SK-N-SH (cell line): Measurements from ENCODE around the gene PPFIBP2. TPM values are rescaled to one million over a fixed set of nuclear protein-coding genes. Genes with fewer than 3 reads are reported as not detected.
A peak's percentile ranks its signal among the peaks of the same experiment; 100 is the strongest.

Experiments
- CTCF ChIA-PET: fragments of 300-600, 350-600 bp; formaldehyde crosslinking; extraction: SDS; loops from one replicate; lab custom pipeline; 2021; lab: Yijun Ruan, JAX
- POLR2A ChIA-PET: fragments of 350-600 bp; sonication (Branson Sonifier 250); formaldehyde crosslinking; extraction: SDS; loops from one replicate; lab custom pipeline; 2020; ENCODE audit warnings: antibody characterized with exemption, inconsistent platforms; lab: Yijun Ruan, JAX
- DNase-seq: peaks from one replicate; pipeline ENCODE4 v3.0.0; 2012
- H2AFZ ChIP-seq: fragments of 200-600 bp; sonication (generic); 2 replicates; pipeline ENCODE4 v1.8.1; 2016; ENCODE audit warnings: antibody characterized with exemption, mild to moderate bottlenecking, low read depth
- H3F3A ChIP-seq: fragments of 200-600 bp; sonication (generic); replicated peaks from 2 replicates; pipeline ENCODE3; 2016; ENCODE audit warnings: antibody characterized with exemption, mild to moderate bottlenecking; ENCODE audit not compliant: insufficient read depth
- H3K27ac ChIP-seq, 2 experiments: fragments of 200-500 bp in 1 of 2; fragments of 200-600 bp in 1 of 2; sonication (Bioruptor generic) in 1 of 2; sonication (generic), shearing (Covaris generic) in 1 of 2; 2 replicates each; pipeline versions ENCODE4 v1.5.1 to v1.6.1; 2014 to 2016; ENCODE audit warnings: low read depth in 2 of 2, inconsistent platforms in 1 of 2, low read length in 1 of 2, mild to moderate bottlenecking in 1 of 2, mixed read lengths in 1 of 2
- H3K27me3 ChIP-seq: fragments of 200-600 bp; sonication (generic), shearing (Covaris generic); 2 replicates; pipeline ENCODE4 v1.6.1; 2016; ENCODE audit warnings: mixed run types; ENCODE audit not compliant: insufficient read depth
- H3K36me3 ChIP-seq, 2 experiments: fragments of 200-500 bp in 1 of 2; fragments of 200-600 bp in 1 of 2; sonication (Bioruptor generic) in 1 of 2; sonication (generic) in 1 of 2; replicated peaks in 1 of 2; 2 replicates each; pipeline versions ENCODE3 to v1.5.1; 2014 to 2016; ENCODE audit warnings: low read length in 1 of 2, mild to moderate bottlenecking in 1 of 2; ENCODE audit not compliant: insufficient read depth in 2 of 2, control insufficient read depth in 1 of 2
- H3K4me1 ChIP-seq, 2 experiments: fragments of 200-500 bp in 1 of 2; fragments of 200-600 bp in 1 of 2; sonication (Bioruptor generic) in 1 of 2; sonication (generic), shearing (Covaris generic) in 1 of 2; 2 replicates each; pipeline versions ENCODE4 v1.5.1 to v1.6.1; 2014 to 2016; ENCODE audit warnings: low read depth in 1 of 2, low read length in 1 of 2, mixed run types in 1 of 2; ENCODE audit not compliant: insufficient read depth in 2 of 2, control insufficient read depth in 1 of 2
- H3K4me2 ChIP-seq: fragments of 200-600 bp; sonication (generic), shearing (Covaris generic); 2 replicates; pipeline ENCODE4 v1.6.1; 2017; ENCODE audit warnings: mixed run types
- H3K4me3 ChIP-seq, 2 experiments: fragments of 200-500 bp in 1 of 2; fragments of 200-600 bp in 1 of 2; sonication (Bioruptor generic) in 1 of 2; sonication (generic), shearing (Covaris generic) in 1 of 2; 2 replicates each; pipeline versions ENCODE4 v1.5.1 to v1.8.1; 2014 to 2016; ENCODE audit warnings: low read depth in 2 of 2, inconsistent platforms in 1 of 2, low read length in 1 of 2, mild to moderate bottlenecking in 1 of 2, mixed read lengths in 1 of 2, moderate library complexity in 1 of 2
- H3K79me2 ChIP-seq: fragments of 200-600 bp; sonication (generic); 2 replicates; pipeline ENCODE4 v1.8.1; 2017; ENCODE audit warnings: mild to moderate bottlenecking; ENCODE audit not compliant: insufficient read depth
- H3K9ac ChIP-seq: fragments of 200-600 bp; sonication (generic); 2 replicates; pipeline ENCODE4 v1.6.1; 2017; ENCODE audit warnings: mixed run types
- H3K9me2 ChIP-seq: fragments of 200-600 bp; sonication (generic); 2 replicates; pipeline ENCODE4 v1.6.1; 2017; ENCODE audit warnings: mixed run types
- H3K9me3 ChIP-seq: fragments of 200-600 bp; sonication (generic); 2 replicates; pipeline ENCODE4 v1.6.1; 2017; ENCODE audit warnings: mixed run types, mild to moderate bottlenecking, moderate library complexity
- H4K20me1 ChIP-seq: fragments of 200-600 bp; sonication (generic); 2 replicates; pipeline ENCODE4 v1.6.1; 2017; ENCODE audit warnings: mild to moderate bottlenecking, mixed run types; ENCODE audit not compliant: insufficient read depth
- EP300 ChIP-seq, 2 experiments: IDR thresholded peaks; 2 replicates each; pipeline versions ENCODE4 v1.4.0 to v1.6.1; 2012; ENCODE audit warnings: borderline replicate concordance in 1 of 2, low read depth in 1 of 2, low read length in 1 of 2
- EZH2phosphoT487 ChIP-seq: fragments of 200-600 bp; sonication (generic); IDR thresholded peaks from 2 replicates; pipeline ENCODE4 v1.6.1; 2017; ENCODE audit warnings: low read depth, mixed run types, mild to moderate bottlenecking, antibody characterized with exemption, moderate library complexity, borderline replicate concordance
- FOXJ3 ChIP-seq: sonication (generic); formaldehyde crosslinking; IDR thresholded peaks from 2 replicates; pipeline ENCODE4 v1.5.1; 2020; ENCODE audit warnings: mild to moderate bottlenecking, missing genetic modification reagents
- FOXM1 ChIP-seq: IDR thresholded peaks from 2 replicates; pipeline ENCODE4 v1.4.0; 2012; ENCODE audit warnings: low read depth, mild to moderate bottlenecking
- GATA2 ChIP-seq: sonication (generic); formaldehyde crosslinking; IDR thresholded peaks from 2 replicates; pipeline ENCODE4 v1.5.0; 2020; ENCODE audit warnings: mild to moderate bottlenecking, missing genetic modification reagents
- MEF2A ChIP-seq: IDR thresholded peaks from 2 replicates; pipeline ENCODE4 v1.4.0; 2012; ENCODE audit warnings: low read depth, borderline replicate concordance
- POLR2AphosphoS5 ChIP-seq: IDR thresholded peaks from 2 replicates; pipeline ENCODE4 v1.6.1; 2012; ENCODE audit warnings: low read depth, low read length
- RAD21 ChIP-seq: IDR thresholded peaks from 2 replicates; pipeline ENCODE4 v1.6.1; 2012; ENCODE audit warnings: mild to moderate bottlenecking, low read length
- SIN3A ChIP-seq: IDR thresholded peaks from 2 replicates; pipeline ENCODE4 v1.6.1; 2012; ENCODE audit warnings: low read depth, mild to moderate bottlenecking, low read length, moderate library complexity, borderline replicate concordance
- SMC3 ChIP-seq: IDR thresholded peaks from 2 replicates; pipeline ENCODE4 v1.6.1; 2012; ENCODE audit warnings: low read depth, low read length, improper control_type of control experiment
- TAF1 ChIP-seq: IDR thresholded peaks from 2 replicates; pipeline ENCODE4 v1.6.1; 2012; ENCODE audit warnings: low read depth, mild to moderate bottlenecking, low read length, moderate library complexity, borderline replicate concordance
- TEAD4 ChIP-seq: IDR thresholded peaks from 2 replicates; pipeline ENCODE4 v1.4.0; 2012; ENCODE audit warnings: mild to moderate bottlenecking, borderline replicate concordance; ENCODE audit not compliant: insufficient read depth
- WGBS: methylation state at CpG from one replicate; pipeline ENCODE4 v1.1.6; 2017; ENCODE audit warnings: low lambda C conversion rate; 5-methylcytosine and 5-hydroxymethylcytosine counted together
- polyA plus RNA-seq, 3 experiments: library from polyadenylated mRNA; depleted of rRNA; stranded (reverse); fragments of >200 nt; gene quantifications; 2 replicates each; pipeline ENCODE4 v1.2.3, GENCODE V29; 2012
- TF ChIP-seq, protein P1 (sequence below): IDR thresholded peaks from 2 replicates; pipeline ENCODE4; 2012
- TF ChIP-seq, protein P2 (sequence below): IDR thresholded peaks from 2 replicates; pipeline ENCODE4 v1.4.0; 2012; ENCODE audit warnings: low read depth, borderline replicate concordance
- TF ChIP-seq, protein P3 (sequence below): fragments of 150-350 bp; IDR thresholded peaks from 2 replicates; pipeline ENCODE4 v1.6.1; 2017; ENCODE audit warnings: antibody characterized with exemption, low read length, low read depth, borderline replicate concordance
- TF ChIP-seq, protein P4 (sequence below): fragments of 200-600 bp; sonication (generic); IDR thresholded peaks from 2 replicates; pipeline ENCODE4 v1.6.1; 2017; ENCODE audit warnings: antibody characterized with exemption, mild to moderate bottlenecking, moderate library complexity
- TF ChIP-seq, protein P5 (sequence below): IDR thresholded peaks from 2 replicates; pipeline ENCODE4 v1.6.1; 2012; ENCODE audit warnings: mild to moderate bottlenecking, low read depth, low read length, moderate library complexity
- TF ChIP-seq, protein P6 (sequence below): IDR thresholded peaks from 2 replicates; pipeline ENCODE4 v1.4.0; 2012; ENCODE audit warnings: low read depth, borderline replicate concordance

The PPFIBP2 gene
- polyA plus RNA-seq, 1 of the 3 experiments (the other 2 are of a cell fraction), result 0.67 TPM

DNA sequence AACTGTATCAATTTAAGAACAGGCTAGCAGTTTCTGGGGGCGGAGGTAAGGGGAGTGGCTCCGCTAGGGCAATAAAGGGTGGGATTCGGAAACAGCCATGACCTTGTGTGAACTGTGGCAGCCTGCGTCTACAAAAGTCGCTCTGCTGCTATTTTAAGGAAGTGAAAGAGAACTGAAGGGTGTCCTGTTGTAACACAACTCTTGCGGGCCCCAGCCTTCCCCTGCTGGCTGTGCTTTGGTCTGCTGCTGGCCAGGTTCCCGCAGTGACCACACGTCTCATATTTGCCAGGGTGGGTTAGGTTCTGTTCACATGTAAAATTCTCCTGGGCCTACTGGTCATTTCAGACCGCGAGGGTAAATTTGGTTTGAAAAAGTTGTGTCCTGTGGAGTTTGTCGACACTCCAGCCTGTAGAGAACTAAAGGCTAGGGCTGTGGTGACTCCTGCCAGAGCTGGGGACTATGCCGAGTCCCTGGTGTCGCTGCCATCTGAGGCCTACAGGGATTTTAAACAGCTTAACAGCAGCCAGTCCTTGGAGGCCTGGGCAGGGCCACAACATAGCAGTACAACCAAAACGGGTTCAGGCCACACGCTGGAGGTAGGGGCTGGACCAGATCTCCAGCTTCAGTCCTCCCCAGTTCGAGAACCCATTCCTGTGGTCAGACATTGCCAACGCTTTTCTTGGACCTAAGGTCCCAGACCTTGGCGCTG, 1.1 kb upstream of the PPFIBP2 start:
- H3K4me2 ChIP-seq, result peak overlapping the region; percentile 93
- H3K4me1 ChIP-seq, result peaks cover 0 to 18% of the 10 kb centered on the region in 2 experiments; a peak in 1 of 4 replicates
- ChIA-PET POLR2A (no interaction called here), CTCF (interaction anchor here (0.6 to 7.0 kb wide), 29 partner anchors 9 to 474 kb away, joined by 3 to 74 read pairs (median 5); partner anchors contain the start of gene EIF3F)
- peaks cover 9% of the 10 kb centered on the region for H3K27me3 ChIP-seq
- peak overlapping the region; percentile 98; the same call in 1 of the 2 replicates for H2AFZ ChIP-seq
- H3K79me2 ChIP-seq, result no peaks in the 10 kb centered on the region
- DNase-seq, result no peak
- no peaks in the 10 kb centered on the region for H3K9me2 ChIP-seq
- no peaks in the 10 kb centered on the region for H3K36me3 ChIP-seq
- TF ChIP-seq EZH2phosphoT487, result no peak
- TF ChIP-seq TEAD4, result no peak
- no peak for TF ChIP-seq EP300 (IDR thresholded peaks at IDR 0.05; ENCODE audit: borderline replicate concordance in 1 of 2, low read depth in 1 of 2, low read length in 1 of 2)
- TF ChIP-seq, protein P1, sequence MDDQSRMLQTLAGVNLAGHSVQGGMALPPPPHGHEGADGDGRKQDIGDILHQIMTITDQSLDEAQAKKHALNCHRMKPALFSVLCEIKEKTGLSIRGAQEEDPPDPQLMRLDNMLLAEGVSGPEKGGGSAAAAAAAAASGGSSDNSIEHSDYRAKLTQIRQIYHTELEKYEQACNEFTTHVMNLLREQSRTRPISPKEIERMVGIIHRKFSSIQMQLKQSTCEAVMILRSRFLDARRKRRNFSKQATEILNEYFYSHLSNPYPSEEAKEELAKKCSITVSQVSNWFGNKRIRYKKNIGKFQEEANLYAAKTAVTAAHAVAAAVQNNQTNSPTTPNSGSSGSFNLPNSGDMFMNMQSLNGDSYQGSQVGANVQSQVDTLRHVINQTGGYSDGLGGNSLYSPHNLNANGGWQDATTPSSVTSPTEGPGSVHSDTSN, result no peak
- TF ChIP-seq, protein P2, sequence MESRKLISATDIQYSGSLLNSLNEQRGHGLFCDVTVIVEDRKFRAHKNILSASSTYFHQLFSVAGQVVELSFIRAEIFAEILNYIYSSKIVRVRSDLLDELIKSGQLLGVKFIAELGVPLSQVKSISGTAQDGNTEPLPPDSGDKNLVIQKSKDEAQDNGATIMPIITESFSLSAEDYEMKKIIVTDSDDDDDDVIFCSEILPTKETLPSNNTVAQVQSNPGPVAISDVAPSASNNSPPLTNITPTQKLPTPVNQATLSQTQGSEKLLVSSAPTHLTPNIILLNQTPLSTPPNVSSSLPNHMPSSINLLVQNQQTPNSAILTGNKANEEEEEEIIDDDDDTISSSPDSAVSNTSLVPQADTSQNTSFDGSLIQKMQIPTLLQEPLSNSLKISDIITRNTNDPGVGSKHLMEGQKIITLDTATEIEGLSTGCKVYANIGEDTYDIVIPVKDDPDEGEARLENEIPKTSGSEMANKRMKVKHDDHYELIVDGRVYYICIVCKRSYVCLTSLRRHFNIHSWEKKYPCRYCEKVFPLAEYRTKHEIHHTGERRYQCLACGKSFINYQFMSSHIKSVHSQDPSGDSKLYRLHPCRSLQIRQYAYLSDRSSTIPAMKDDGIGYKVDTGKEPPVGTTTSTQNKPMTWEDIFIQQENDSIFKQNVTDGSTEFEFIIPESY, result no peak
- no peak for TF ChIP-seq GATA2 (CRISPR knock-in tag)
- no peak for TF ChIP-seq SMC3
- TF ChIP-seq, protein P3, sequence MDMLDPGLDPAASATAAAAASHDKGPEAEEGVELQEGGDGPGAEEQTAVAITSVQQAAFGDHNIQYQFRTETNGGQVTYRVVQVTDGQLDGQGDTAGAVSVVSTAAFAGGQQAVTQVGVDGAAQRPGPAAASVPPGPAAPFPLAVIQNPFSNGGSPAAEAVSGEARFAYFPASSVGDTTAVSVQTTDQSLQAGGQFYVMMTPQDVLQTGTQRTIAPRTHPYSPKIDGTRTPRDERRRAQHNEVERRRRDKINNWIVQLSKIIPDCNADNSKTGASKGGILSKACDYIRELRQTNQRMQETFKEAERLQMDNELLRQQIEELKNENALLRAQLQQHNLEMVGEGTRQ, result no peak
- TF ChIP-seq SIN3A, result no peak
- no peak for TF ChIP-seq RAD21
- TF ChIP-seq TAF1, result no peak
- TF ChIP-seq, protein P4, sequence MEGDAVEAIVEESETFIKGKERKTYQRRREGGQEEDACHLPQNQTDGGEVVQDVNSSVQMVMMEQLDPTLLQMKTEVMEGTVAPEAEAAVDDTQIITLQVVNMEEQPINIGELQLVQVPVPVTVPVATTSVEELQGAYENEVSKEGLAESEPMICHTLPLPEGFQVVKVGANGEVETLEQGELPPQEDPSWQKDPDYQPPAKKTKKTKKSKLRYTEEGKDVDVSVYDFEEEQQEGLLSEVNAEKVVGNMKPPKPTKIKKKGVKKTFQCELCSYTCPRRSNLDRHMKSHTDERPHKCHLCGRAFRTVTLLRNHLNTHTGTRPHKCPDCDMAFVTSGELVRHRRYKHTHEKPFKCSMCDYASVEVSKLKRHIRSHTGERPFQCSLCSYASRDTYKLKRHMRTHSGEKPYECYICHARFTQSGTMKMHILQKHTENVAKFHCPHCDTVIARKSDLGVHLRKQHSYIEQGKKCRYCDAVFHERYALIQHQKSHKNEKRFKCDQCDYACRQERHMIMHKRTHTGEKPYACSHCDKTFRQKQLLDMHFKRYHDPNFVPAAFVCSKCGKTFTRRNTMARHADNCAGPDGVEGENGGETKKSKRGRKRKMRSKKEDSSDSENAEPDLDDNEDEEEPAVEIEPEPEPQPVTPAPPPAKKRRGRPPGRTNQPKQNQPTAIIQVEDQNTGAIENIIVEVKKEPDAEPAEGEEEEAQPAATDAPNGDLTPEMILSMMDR, result no peak
- TF ChIP-seq, protein P5, sequence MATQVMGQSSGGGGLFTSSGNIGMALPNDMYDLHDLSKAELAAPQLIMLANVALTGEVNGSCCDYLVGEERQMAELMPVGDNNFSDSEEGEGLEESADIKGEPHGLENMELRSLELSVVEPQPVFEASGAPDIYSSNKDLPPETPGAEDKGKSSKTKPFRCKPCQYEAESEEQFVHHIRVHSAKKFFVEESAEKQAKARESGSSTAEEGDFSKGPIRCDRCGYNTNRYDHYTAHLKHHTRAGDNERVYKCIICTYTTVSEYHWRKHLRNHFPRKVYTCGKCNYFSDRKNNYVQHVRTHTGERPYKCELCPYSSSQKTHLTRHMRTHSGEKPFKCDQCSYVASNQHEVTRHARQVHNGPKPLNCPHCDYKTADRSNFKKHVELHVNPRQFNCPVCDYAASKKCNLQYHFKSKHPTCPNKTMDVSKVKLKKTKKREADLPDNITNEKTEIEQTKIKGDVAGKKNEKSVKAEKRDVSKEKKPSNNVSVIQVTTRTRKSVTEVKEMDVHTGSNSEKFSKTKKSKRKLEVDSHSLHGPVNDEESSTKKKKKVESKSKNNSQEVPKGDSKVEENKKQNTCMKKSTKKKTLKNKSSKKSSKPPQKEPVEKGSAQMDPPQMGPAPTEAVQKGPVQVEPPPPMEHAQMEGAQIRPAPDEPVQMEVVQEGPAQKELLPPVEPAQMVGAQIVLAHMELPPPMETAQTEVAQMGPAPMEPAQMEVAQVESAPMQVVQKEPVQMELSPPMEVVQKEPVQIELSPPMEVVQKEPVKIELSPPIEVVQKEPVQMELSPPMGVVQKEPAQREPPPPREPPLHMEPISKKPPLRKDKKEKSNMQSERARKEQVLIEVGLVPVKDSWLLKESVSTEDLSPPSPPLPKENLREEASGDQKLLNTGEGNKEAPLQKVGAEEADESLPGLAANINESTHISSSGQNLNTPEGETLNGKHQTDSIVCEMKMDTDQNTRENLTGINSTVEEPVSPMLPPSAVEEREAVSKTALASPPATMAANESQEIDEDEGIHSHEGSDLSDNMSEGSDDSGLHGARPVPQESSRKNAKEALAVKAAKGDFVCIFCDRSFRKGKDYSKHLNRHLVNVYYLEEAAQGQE, result no peak
- TF ChIP-seq FOXM1, result no peak
- TF ChIP-seq, protein P6, sequence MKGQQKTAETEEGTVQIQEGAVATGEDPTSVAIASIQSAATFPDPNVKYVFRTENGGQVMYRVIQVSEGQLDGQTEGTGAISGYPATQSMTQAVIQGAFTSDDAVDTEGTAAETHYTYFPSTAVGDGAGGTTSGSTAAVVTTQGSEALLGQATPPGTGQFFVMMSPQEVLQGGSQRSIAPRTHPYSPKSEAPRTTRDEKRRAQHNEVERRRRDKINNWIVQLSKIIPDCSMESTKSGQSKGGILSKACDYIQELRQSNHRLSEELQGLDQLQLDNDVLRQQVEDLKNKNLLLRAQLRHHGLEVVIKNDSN, result no peak
- no peak for TF ChIP-seq POLR2AphosphoS5
- no peak for TF ChIP-seq MEF2A
- TF ChIP-seq FOXJ3 (CRISPR knock-in tag), result no peak
- H3K27ac ChIP-seq, result no peak overlapping the region; a peak in 1 of 4 replicates
- H4K20me1 ChIP-seq, result no peaks in the 10 kb centered on the region
- no peaks in the 10 kb centered on the region for H3F3A ChIP-seq
- H3K9me3 ChIP-seq, result no peaks in the 10 kb centered on the region
- 71% methylated on average over 16 of the region's 18 CpGs for WGBS
- H3K4me3 ChIP-seq, result peak overlapping the region; percentile 63 to 76
- no peak overlapping the region for H3K9ac ChIP-seq
